HepG2 (cell line): ENCODE results near the gene LTB4R2. TPM values are rescaled to one million over a fixed set of nuclear protein-coding genes. Genes with fewer than 3 reads are reported as not detected.

Source experiments
- DDIT3 ChIP-seq: sonication (generic); formaldehyde crosslinking; IDR thresholded peaks from 2 replicates; pipeline ENCODE4 v1.4.0; 2020; ENCODE audit warnings: mild to moderate bottlenecking, missing genetic modification reagents
- DZIP1 ChIP-seq: sonication (generic); formaldehyde crosslinking; IDR thresholded peaks from 2 replicates; pipeline ENCODE4 v1.5.0; 2020; ENCODE audit warnings: mild to moderate bottlenecking, missing genetic modification reagents
- GTF3A ChIP-seq: sonication (generic); formaldehyde crosslinking; conservative IDR thresholded peaks from 2 replicates; pipeline ENCODE4 v1.4.0; 2020; ENCODE audit warnings: mild to moderate bottlenecking, missing genetic modification reagents
- HNF1B ChIP-seq: sonication (generic); formaldehyde crosslinking; IDR thresholded peaks from 2 replicates; pipeline ENCODE4 v1.5.1; 2020; ENCODE audit warnings: mild to moderate bottlenecking, moderate library complexity, missing genetic modification reagents
- JUN ChIP-seq: sonication (generic); formaldehyde crosslinking; IDR thresholded peaks from 2 replicates; pipeline ENCODE4 v1.4.0; 2020; ENCODE audit warnings: mild to moderate bottlenecking, missing genetic modification reagents
- MTA1 ChIP-seq: sonication (generic); formaldehyde crosslinking; IDR thresholded peaks from 2 replicates; pipeline ENCODE4 v1.4.0; 2020; ENCODE audit warnings: missing genetic modification reagents, mild to moderate bottlenecking, borderline replicate concordance
- SMARCE1 ChIP-seq: fragments of 450-650 bp; IDR thresholded peaks from 2 replicates; pipeline ENCODE4 v1.6.1; 2017; ENCODE audit warnings: borderline replicate concordance
- THAP9 ChIP-seq: sonication (generic); formaldehyde crosslinking; IDR thresholded peaks from 2 replicates; pipeline ENCODE4; 2020; ENCODE audit warnings: missing genetic modification reagents, mild to moderate bottlenecking, borderline replicate concordance
- ZNF329 ChIP-seq: sonication (generic); formaldehyde crosslinking; IDR thresholded peaks from 2 replicates; pipeline ENCODE4 v1.9.0; 2021; ENCODE audit warnings: low read depth, mild to moderate bottlenecking, missing genetic modification reagents
- ZNF33B ChIP-seq: sonication (generic); formaldehyde crosslinking; IDR thresholded peaks from 2 replicates; pipeline ENCODE4 v1.5.1; 2020; ENCODE audit warnings: mild to moderate bottlenecking, missing genetic modification reagents
- ZNF563 ChIP-seq: sonication (generic); formaldehyde crosslinking; IDR thresholded peaks from 2 replicates; pipeline ENCODE4 v1.8.0; 2022; ENCODE audit warnings: mild to moderate bottlenecking, moderate library complexity, missing genetic modification reagents
- ZNF609 ChIP-seq: sonication (generic); formaldehyde crosslinking; IDR thresholded peaks from 2 replicates; pipeline ENCODE4 v1.4.0; 2020; ENCODE audit warnings: mild to moderate bottlenecking, missing genetic modification reagents, borderline replicate concordance
- polyA plus RNA-seq, 8 experiments: library from polyadenylated mRNA; depleted of rRNA in 3 of 8; stranded (reverse) in 7 of 8; unstranded in 1 of 8; fragments of >200 nt; fragmentation: Illumina TruSeq in 4 of 8; extraction: Trizol in 4 of 8; gene quantifications; 2 replicates each; pipeline versions ENCODE4 v1.2.1 to v1.2.3, GENCODE V29; 2011 to 2016; ENCODE audit warnings: low read depth in 4 of 8, missing spikeins in 1 of 8, mixed read lengths in 1 of 8; ENCODE audit not compliant: insufficient read depth in 1 of 8
- total RNA-seq, 5 experiments: library from RNA; depleted of rRNA; stranded (reverse); fragments of >200 nt; fragmentation: Illumina TruSeq; extraction: Trizol; gene quantifications; 2 replicates each; pipeline ENCODE4 v1.2.3, GENCODE V29; 2016; ENCODE audit warnings: low read depth in 1 of 5

LTB4R2 gene
- total and polyA plus RNA-seq, 2 of the 13 experiments (the other 11 are each of a cell fraction or from before 2014, with no cell fraction given), result 3.9 to 6.9 TPM

GRCh38 chr14:24299255-24300191 is 10.4 kb upstream of the LTB4R2 start, which contains the start of the genes DHRS1 and NOP9 (continued):
- peak; percentile 94 for TF ChIP-seq THAP9 (CRISPR knock-in tag)
- peak; percentile 87 for TF ChIP-seq HNF1B (CRISPR knock-in tag)
- peak; percentile 100 for TF ChIP-seq ZNF33B
- no peak; the same call in none of the 2 replicates for TF ChIP-seq JUN (CRISPR knock-in tag)
- peak; percentile 96 for TF ChIP-seq DZIP1 (CRISPR knock-in tag)
- TF ChIP-seq ZNF563 (CRISPR knock-in tag), result peak; percentile 93
- TF ChIP-seq ZNF609 (CRISPR knock-in tag), result peak; percentile 79; the same call in 1 of the 2 replicates
- peak; percentile 95; the same call in 1 of the 2 replicates for TF ChIP-seq GTF3A (CRISPR knock-in tag)
- peak; percentile 82; the same call in 1 of the 2 replicates for TF ChIP-seq ZNF329 (CRISPR knock-in tag)
- no peak for TF ChIP-seq DDIT3
- TF ChIP-seq SMARCE1, result no peak
- TF ChIP-seq MTA1, result peak; percentile 97
